Erythroblast (primary cell): Measurements from ENCODE around the gene MAS1L.

Source experiments
- GATA1 ChIP-seq: IDR thresholded peaks from 2 replicates; pipeline ENCODE4 v1.6.1; 2011; ENCODE audit warnings: low read depth, mild to moderate bottlenecking, control low read depth, low read length, moderate library complexity
- POLR2A ChIP-seq: IDR thresholded peaks from 2 replicates; pipeline ENCODE4 v1.6.1; 2011; ENCODE audit warnings: mild to moderate bottlenecking, low read length

GRCh38 chr6:29517728-29518440 lies 30.1 kb upstream of the MAS1L start:
- TF ChIP-seq POLR2A: no peak
- no peak for TF ChIP-seq GATA1
